GM23248 (cell line): ENCODE measurements around the gene RNF135.

Source experiments
- EZH2 ChIP-seq: fragments of 200-600 bp; sonication (generic); IDR thresholded peaks from 2 replicates; pipeline ENCODE4 v1.6.1; 2018; ENCODE audit warnings: antibody characterized with exemption, mild to moderate bottlenecking; ENCODE audit not compliant: insufficient read depth, poor library complexity, severe bottlenecking
- EZH2phosphoT487 ChIP-seq: fragments of 200-600 bp; sonication (generic); IDR thresholded peaks from 2 replicates; pipeline ENCODE4 v1.6.1; 2018; ENCODE audit warnings: antibody characterized with exemption, moderate library complexity, mild to moderate bottlenecking, low read depth; ENCODE audit not compliant: insufficient read depth

DNA sequence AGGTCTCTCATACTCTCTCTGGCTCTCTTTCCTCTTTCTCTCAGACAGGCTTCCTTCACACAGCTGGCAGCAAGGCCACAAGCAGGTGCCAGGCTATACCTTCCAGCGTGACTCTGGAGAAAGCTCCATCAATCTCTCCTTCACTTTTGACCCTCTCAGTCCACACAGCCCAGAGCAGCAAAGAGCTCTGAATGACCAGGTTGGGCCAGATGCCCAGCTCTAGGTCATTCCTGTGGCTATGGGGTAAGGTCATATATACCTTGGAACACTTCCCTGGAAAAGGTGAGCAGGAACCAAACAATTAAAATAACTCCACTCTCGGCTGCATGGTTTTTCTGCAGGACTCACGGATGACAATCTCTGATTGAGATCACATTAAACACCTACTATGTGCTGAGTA, 40.3 kb upstream of the RNF135 start:
- TF ChIP-seq EZH2: no peak
- no peak for TF ChIP-seq EZH2phosphoT487
